Measurements from ENCODE around the gene NACC2.

GRCh38 chr9:136031741-136032730 is 63.1 kb downstream of the NACC2 start:
- TF ChIP-seq CTCF (optimal IDR thresholded peaks at IDR 0.05 in 1 of 3, IDR thresholded peaks at IDR 0.05 in 1 of 3, conservative IDR thresholded peaks at IDR 0.05 in 1 of 3; ENCODE audit: extremely low read depth in 1 of 3, insufficient read depth in 2 of 3, low read length in 3 of 3) (no peak), EZH2 (IDR thresholded peaks at IDR 0.05; ENCODE audit: low read length) (no peak)
